8988T (cell line): Measurements from ENCODE around the gene TMC5.
"Not testable (repeated sequence)": the region's sequence is repeated elsewhere in the genome, so short reads cannot be mapped to it uniquely, and the experiment has no call there.

Source experiments
- DNase-seq: peaks from one replicate; pipeline ENCODE4 v3.0.0; 2011

TMC5 gene

GRCh38 chr16:19513377-19514053, 95.8 kb downstream of the TMC5 start:
- DNase-seq: no peak

- DNase-seq: no peak
These were observed 98.1 kb downstream of the TMC5 start for GRCh38 chr16:19515757-19516156.

GRCh38 chr16:19517424-19518089, 99.9 kb downstream of the TMC5 start:
- no peak for DNase-seq

GRCh38 chr16:19518388-19518787, 100.7 kb downstream of the TMC5 start:
- DNase-seq: no peak

- no peak for DNase-seq
These were observed 103.2 kb downstream of the TMC5 start for GRCh38 chr16:19520861-19521331.

GRCh38 chr16:19521471-19522396, 104.1 kb downstream of the TMC5 start, which contains the start of gene GDE1:
Gene GDE1, minus strand, starts transcription at chr16:19522098. Its CDS starts 134 bp downstream, at chr16:19521964.
- DNase-seq: peak; percentile 66

- DNase-seq: no peak
These were observed 104.7 kb downstream of the TMC5 start for GRCh38 chr16:19522397-19522732.

- no peak for DNase-seq
These were observed 105.1 kb downstream of the TMC5 start for GRCh38 chr16:19522760-19523159.

- no peak for DNase-seq
These were observed 105.5 kb downstream of the TMC5 start for GRCh38 chr16:19523184-19523558.

GRCh38 chr16:19523559-19524355, 106.1 kb downstream of the TMC5 start, which contains the start of gene CCP110:
Gene CCP110, plus strand, starts transcription at chr16:19523942. Its CDS starts 3,940 bp downstream, at chr16:19527882.
- peak; percentile 56 for DNase-seq

GRCh38 chr16:19524356-19524615, 106.6 kb downstream of the TMC5 start:
- DNase-seq: no peak

- DNase-seq: no peak
These were observed 107.1 kb downstream of the TMC5 start for GRCh38 chr16:19524616-19525384.

GRCh38 chr16:19525385-19525723, 107.7 kb downstream of the TMC5 start:
- no peak for DNase-seq

- no peak for DNase-seq
These were observed 109.5 kb downstream of the TMC5 start for GRCh38 chr16:19527161-19527560.

GRCh38 chr16:19528666-19529065, 111.0 kb downstream of the TMC5 start:
- DNase-seq: no peak

- DNase-seq: no peak
These were observed 114.9 kb downstream of the TMC5 start for GRCh38 chr16:19532601-19533000.

- DNase-seq: no peak
These were observed 122.7 kb downstream of the TMC5 start for GRCh38 chr16:19540241-19540970.

- no peak for DNase-seq
These were observed 124.6 kb downstream of the TMC5 start for GRCh38 chr16:19542138-19542821.

GRCh38 chr16:19543278-19543996, 125.8 kb downstream of the TMC5 start:
- not testable (repeated sequence) for DNase-seq

GRCh38 chr16:19548144-19548543, 130.5 kb downstream of the TMC5 start:
- no peak for DNase-seq
